ENCODE data around the gene CALCB. TPM values are rescaled to one million over a fixed set of nuclear protein-coding genes. Genes with fewer than 3 reads are reported as not detected.

CALCB gene
- total and polyA plus RNA-seq, 2 of the 8 experiments (the other 6 are each of a cell fraction or from before 2014, with no cell fraction given): 3.7 to 4.2 TPM

GRCh38 chr11:15113381-15113780, 40.0 kb downstream of the CALCB start (continued):
- no peak for TF ChIP-seq TAF7 (optimal IDR thresholded peaks at IDR 0.05; ENCODE audit: borderline replicate concordance, low read depth, low read length)
- no peak for TF ChIP-seq POLR2A (IDR thresholded peaks at IDR 0.05; ENCODE audit: control extremely low read depth in 1 of 2, low read depth in 2 of 2, low read length in 2 of 2)
- TF ChIP-seq CHD7 (IDR thresholded peaks at IDR 0.05; ENCODE audit: insufficient replicate concordance, low read length): no peak
- TF ChIP-seq SRF (IDR thresholded peaks at IDR 0.05; ENCODE audit: low read depth, low read length): no peak
- TF ChIP-seq ZNF274 (IDR thresholded peaks at IDR 0.05; ENCODE audit: borderline replicate concordance, extremely low read depth, low read length): no peak
- TF ChIP-seq KDM4A (IDR thresholded peaks at IDR 0.05; ENCODE audit: low read depth, low read length, severe bottlenecking): no peak
- no peak for TF ChIP-seq SP2 (IDR thresholded peaks at IDR 0.05; ENCODE audit: low read length)
- no peak for TF ChIP-seq TEAD4 (IDR thresholded peaks at IDR 0.05; ENCODE audit: low read depth, low read length)
- TF ChIP-seq EGR1 (IDR thresholded peaks at IDR 0.05; ENCODE audit: borderline replicate concordance, low read depth, low read length): no peak
- TF ChIP-seq KDM5A (IDR thresholded peaks at IDR 0.05; ENCODE audit: low read length): no peak
